GM12892 (cell line): ENCODE measurements around the gene VSTM4.

Experiments
- POLR2A ChIP-seq: IDR thresholded peaks from 2 replicates; pipeline ENCODE4 v1.6.1; 2011; ENCODE audit warnings: low read depth, low read length, control low read depth
- POLR2AphosphoS5 ChIP-seq: IDR thresholded peaks from 2 replicates; pipeline ENCODE4 v1.6.1; 2011; ENCODE audit warnings: low read depth, low read length, control low read depth

GRCh38 chr10:49024484-49024883 lies 90.8 kb downstream of the VSTM4 start:
- no peak for TF ChIP-seq POLR2A
- TF ChIP-seq POLR2AphosphoS5, result no peak
